ENCODE measurements around the gene C2orf74. TPM values are rescaled to one million over a fixed set of nuclear protein-coding genes. Genes with fewer than 3 reads are reported as not detected.
"Not testable (repeated sequence)": the region's sequence is repeated elsewhere in the genome, so short reads cannot be mapped to it uniquely, and the experiment has no call there.

C2orf74 gene
- total RNA-seq, result 1 to 10 TPM; 7.1 to 9.1 TPM

- Mint-ChIP-seq H3K27ac (peak within 1 kb of the TSS; percentile 69), H3K27me3 (no peaks in the 10 kb centered on the region), H3K36me3 (ENCODE audit: low read depth) (peaks cover 56% of the 10 kb centered on the region), H3K4me3 (no peak within 1 kb of the TSS), H3K4me1 (peaks cover 15% of the 10 kb centered on the region), H3K9me3 (peaks cover 9% of the 10 kb centered on the region)
- no peak for DNase-seq
- ChIA-PET POLR2A (no interaction called here), CTCF (no interaction called here)
Observed at GRCh38 chr2:61161888-61162287, at the start of gene C2orf74. Gene C2orf74 (plus strand): TSS chr2:61162188. CDS start chr2:61162515, 327 bp downstream.

GRCh38 chr2:61114147-61114546, 47.8 kb upstream of the C2orf74 start:
- CTCF ChIA-PET, result interaction anchor here (0.6 kb wide), 2 partner anchors 8 to 54 kb away, joined by 3 read pairs; no protein-coding TSS in a partner anchor

GRCh38 chr2:61116302-61116701, 45.7 kb upstream of the C2orf74 start:
- H3K27me3 Mint-ChIP-seq, result no peaks in the 10 kb centered on the region
- H3K9me3 Mint-ChIP-seq, result peaks cover 10% of the 10 kb centered on the region
- no peak for DNase-seq
- ChIA-PET CTCF (interaction anchor here (1.1 kb wide), 1 partner anchor 14 kb away, joined by 3 read pairs; no protein-coding TSS in a partner anchor), POLR2A (interaction anchor here (0.6 kb wide), 1 partner anchor 33 kb away, joined by 3 read pairs; no protein-coding TSS in a partner anchor)
- no peak overlapping the region for H3K27ac Mint-ChIP-seq
- H3K4me1 Mint-ChIP-seq, result no peaks in the 10 kb centered on the region
- no peak overlapping the region for H3K4me3 Mint-ChIP-seq
- H3K36me3 Mint-ChIP-seq (ENCODE audit: low read depth), result peaks cover 44% of the 10 kb centered on the region

More at GRCh38 chr2:61114147-61114546, 47.8 kb upstream of the C2orf74 start:
- Mint-ChIP-seq H3K36me3 (ENCODE audit: low read depth) (peaks cover 42% of the 10 kb centered on the region), H3K4me1 (no peaks in the 10 kb centered on the region), H3K27ac (no peak overlapping the region), H3K4me3 (no peak overlapping the region), H3K27me3 (no peaks in the 10 kb centered on the region), H3K9me3 (peaks cover 11% of the 10 kb centered on the region)
- no peak for DNase-seq
- POLR2A ChIA-PET, result no interaction called here

GRCh38 chr2:61117534-61117933, 44.5 kb upstream of the C2orf74 start:
- H3K27ac Mint-ChIP-seq, result no peak overlapping the region
- no peak overlapping the region for H3K4me3 Mint-ChIP-seq
- DNase-seq, result no peak
- no peaks in the 10 kb centered on the region for H3K27me3 Mint-ChIP-seq
- ChIA-PET CTCF (interaction anchor here (1.1 kb wide), 1 partner anchor 16 kb away, joined by 3 read pairs; no protein-coding TSS in a partner anchor), POLR2A (no interaction called here)
- no peaks in the 10 kb centered on the region for H3K4me1 Mint-ChIP-seq
- peaks cover 9% of the 10 kb centered on the region for H3K9me3 Mint-ChIP-seq
- peaks cover 38% of the 10 kb centered on the region for H3K36me3 Mint-ChIP-seq (ENCODE audit: low read depth)

- Mint-ChIP-seq H3K27me3 (no peaks in the 10 kb centered on the region), H3K4me1 (no peaks in the 10 kb centered on the region), H3K36me3 (ENCODE audit: low read depth) (no peaks in the 10 kb centered on the region), H3K4me3 (no peak overlapping the region), H3K27ac (no peak overlapping the region), H3K9me3 (no peaks in the 10 kb centered on the region)
- DNase-seq, result no peak
- POLR2A ChIA-PET, result no interaction called here
- CTCF ChIA-PET, result interaction anchor here (0.7 to 1.0 kb wide), 2 partner anchors 30 to 1259 kb away, joined by 3 to 4 read pairs; no protein-coding TSS in a partner anchor
Observed at GRCh38 chr2:61125123-61125710, 36.8 kb upstream of the C2orf74 start.

- H3K4me3 Mint-ChIP-seq, result no peak overlapping the region
- H3K9me3 Mint-ChIP-seq, result no peaks in the 10 kb centered on the region
- POLR2A ChIA-PET, result no interaction called here
- H3K36me3 Mint-ChIP-seq (ENCODE audit: low read depth), result no peaks in the 10 kb centered on the region
- CTCF ChIA-PET, result interaction anchor here (0.6 kb wide), 1 partner anchor 173 kb away, joined by 4 read pairs; no protein-coding TSS in a partner anchor
- H3K27ac Mint-ChIP-seq, result no peak overlapping the region
- DNase-seq, result no peak
- H3K4me1 Mint-ChIP-seq, result no peaks in the 10 kb centered on the region
- no peaks in the 10 kb centered on the region for H3K27me3 Mint-ChIP-seq
Observed at GRCh38 chr2:61125798-61126197, 36.2 kb upstream of the C2orf74 start.

- CTCF ChIA-PET, POLR2A ChIA-PET: not testable (repeated sequence)
Observed at GRCh38 chr2:61128122-61128521, 33.9 kb upstream of the C2orf74 start.

GRCh38 chr2:61134141-61134540, 27.8 kb upstream of the C2orf74 start:
- no peak overlapping the region for H3K27ac Mint-ChIP-seq
- ChIA-PET POLR2A (no interaction called here), CTCF (interaction anchor here (0.6 kb wide), 1 partner anchor 168 kb away, joined by 3 read pairs; no protein-coding TSS in a partner anchor)
- H3K36me3 Mint-ChIP-seq (ENCODE audit: low read depth), result no peaks in the 10 kb centered on the region
- H3K9me3 Mint-ChIP-seq, result no peaks in the 10 kb centered on the region
- DNase-seq, result no peak
- H3K27me3 Mint-ChIP-seq, result no peaks in the 10 kb centered on the region
- H3K4me1 Mint-ChIP-seq, result peaks cover 3% of the 10 kb centered on the region
- H3K4me3 Mint-ChIP-seq, result no peak overlapping the region

More at GRCh38 chr2:61128122-61128521, 33.9 kb upstream of the C2orf74 start:
- H3K4me3 Mint-ChIP-seq; DNase-seq; H3K36me3 Mint-ChIP-seq (ENCODE audit: low read depth); H3K27ac Mint-ChIP-seq; H3K9me3 Mint-ChIP-seq; H3K4me1 Mint-ChIP-seq; H3K27me3 Mint-ChIP-seq: not testable (repeated sequence)

- Mint-ChIP-seq H3K4me3 (no peak overlapping the region), H3K27me3 (no peaks in the 10 kb centered on the region), H3K27ac (no peak overlapping the region), H3K9me3 (no peaks in the 10 kb centered on the region), H3K4me1 (peaks cover 3% of the 10 kb centered on the region), H3K36me3 (ENCODE audit: low read depth) (no peaks in the 10 kb centered on the region)
- ChIA-PET CTCF (interaction anchor here (0.8 kb wide), 1 partner anchor 10 kb away, joined by 4 read pairs; no protein-coding TSS in a partner anchor), POLR2A (no interaction called here)
- DNase-seq, result no peak
Observed at GRCh38 chr2:61135510-61135909, 26.5 kb upstream of the C2orf74 start.

GRCh38 chr2:61138859-61139258, 23.1 kb upstream of the C2orf74 start:
- Mint-ChIP-seq H3K36me3 (ENCODE audit: low read depth) (peaks cover 3% of the 10 kb centered on the region), H3K9me3 (no peaks in the 10 kb centered on the region), H3K4me3 (no peak overlapping the region), H3K27me3 (no peaks in the 10 kb centered on the region), H3K4me1 (peaks cover 6% of the 10 kb centered on the region), H3K27ac (no peak overlapping the region)
- no peak for DNase-seq
- ChIA-PET CTCF (no interaction called here), POLR2A (no interaction called here)

- ChIA-PET CTCF (interaction anchor here (0.6 to 0.8 kb wide), 2 partner anchors 36 to 331 kb away, joined by 3 to 4 read pairs; no protein-coding TSS in a partner anchor), POLR2A (no interaction called here)
- Mint-ChIP-seq H3K27me3 (no peaks in the 10 kb centered on the region), H3K4me1 (peaks cover 10% of the 10 kb centered on the region), H3K4me3 (no peak overlapping the region), H3K9me3 (no peaks in the 10 kb centered on the region), H3K36me3 (ENCODE audit: low read depth) (peaks cover 8% of the 10 kb centered on the region), H3K27ac (no peak overlapping the region)
- DNase-seq, result no peak
Observed at GRCh38 chr2:61141151-61141550, 20.8 kb upstream of the C2orf74 start.

- Mint-ChIP-seq H3K36me3 (ENCODE audit: low read depth) (peaks cover 21% of the 10 kb centered on the region), H3K27ac (peak overlapping the region; percentile 90), H3K4me3 (peak overlapping the region; percentile 82), H3K4me1 (peaks cover 18% of the 10 kb centered on the region), H3K27me3 (no peaks in the 10 kb centered on the region), H3K9me3 (no peaks in the 10 kb centered on the region)
- CTCF ChIA-PET, result interaction anchor here (0.6 to 1.1 kb wide), 2 partner anchors 9 to 24 kb away, joined by 3 to 4 read pairs; no protein-coding TSS in a partner anchor
- POLR2A ChIA-PET, result interaction anchor here (0.6 to 0.8 kb wide), 3 partner anchors 8 to 380 kb away, joined by 3 read pairs; no protein-coding TSS in a partner anchor
- DNase-seq, result peak; percentile 96
Observed at GRCh38 chr2:61144697-61145268, 17.2 kb upstream of the C2orf74 start.

GRCh38 chr2:61145990-61146389, 16.0 kb upstream of the C2orf74 start:
- H3K9me3 Mint-ChIP-seq, result no peaks in the 10 kb centered on the region
- CTCF ChIA-PET, result interaction anchor here (1.1 kb wide), 1 partner anchor 14 kb away, joined by 3 read pairs; no protein-coding TSS in a partner anchor
- DNase-seq, result no peak
- H3K4me3 Mint-ChIP-seq, result peak overlapping the region; percentile 82
- no peak overlapping the region for H3K27ac Mint-ChIP-seq
- H3K36me3 Mint-ChIP-seq (ENCODE audit: low read depth), result peaks cover 25% of the 10 kb centered on the region
- H3K27me3 Mint-ChIP-seq, result no peaks in the 10 kb centered on the region
- POLR2A ChIA-PET, result interaction anchor here (0.6 kb wide), 1 partner anchor 35 kb away, joined by 3 read pairs; no protein-coding TSS in a partner anchor
- peaks cover 18% of the 10 kb centered on the region for H3K4me1 Mint-ChIP-seq
